ENCODE measurements around the gene THSD4. TPM values are rescaled to one million over a fixed set of nuclear protein-coding genes. Genes with fewer than 3 reads are reported as not detected.

Gene THSD4
- total RNA-seq, 4 donors from 2014 or later: 23.0 to 68.5 (median 48.6) TPM

GRCh38 chr15:71545923-71546322, 430.7 kb downstream of the THSD4 start:
- WGBS, 2 donors: 81% methylated on average over 1 of the region's 1 CpG; no CpG with 5 or more reads in 1 of the 2 donors
- TF ChIP-seq POLR2A (IDR thresholded peaks at IDR 0.05) (no peak), CTCF (IDR thresholded peaks at IDR 0.05) (no peak)
- Histone ChIP-seq H3K4me3 (replicated peaks in 1 of 3) (no peak overlapping the region), H3K27ac (no peak overlapping the region), H3K4me1 (no peaks in the 10 kb centered on the region), H3K27me3 (no peaks in the 10 kb centered on the region), H3K9me3 (no peaks in the 10 kb centered on the region), H3K36me3 (no peaks in the 10 kb centered on the region)
- intact Hi-C loops (cut with DNase I): no loop called here
- DNase-seq: no peak

- intact Hi-C loops (cut with DNase I): no loop called here
- Histone ChIP-seq H3K4me3 (replicated peaks in 1 of 3) (no peak overlapping the region), H3K36me3 (no peaks in the 10 kb centered on the region), H3K9me3 (no peaks in the 10 kb centered on the region), H3K27me3 (no peaks in the 10 kb centered on the region), H3K27ac (no peak overlapping the region), H3K4me1 (no peaks in the 10 kb centered on the region)
- DNase-seq: no peak
- TF ChIP-seq CTCF (IDR thresholded peaks at IDR 0.05) (no peak), POLR2A (IDR thresholded peaks at IDR 0.05) (no peak)
- 65 to 66% methylated on average over 12 of the region's 12 CpGs for WGBS, 2 donors
Measured at GRCh38 chr15:71547011-71547410, 431.7 kb downstream of the THSD4 start.

GRCh38 chr15:71548401-71548807, 433.1 kb downstream of the THSD4 start:
- no peak for TF ChIP-seq POLR2A (IDR thresholded peaks at IDR 0.05)
- no peak for TF ChIP-seq CTCF (IDR thresholded peaks at IDR 0.05)
- Histone ChIP-seq H3K9me3 (no peaks in the 10 kb centered on the region), H3K27me3 (no peaks in the 10 kb centered on the region), H3K36me3 (no peaks in the 10 kb centered on the region), H3K4me3 (replicated peaks in 1 of 3) (no peak overlapping the region), H3K4me1 (no peaks in the 10 kb centered on the region), H3K27ac (no peak overlapping the region)
- no peak for DNase-seq
- WGBS, 2 donors: 62 to 83% methylated on average over 4 of the region's 4 CpGs
- intact Hi-C loops (cut with DNase I): no loop called here

GRCh38 chr15:71549091-71549490, 433.8 kb downstream of the THSD4 start:
- TF ChIP-seq CTCF (IDR thresholded peaks at IDR 0.05) (no peak), POLR2A (IDR thresholded peaks at IDR 0.05) (no peak)
- Histone ChIP-seq H3K27ac (no peak overlapping the region), H3K4me3 (replicated peaks in 1 of 3) (no peak overlapping the region), H3K36me3 (no peaks in the 10 kb centered on the region), H3K27me3 (no peaks in the 10 kb centered on the region), H3K9me3 (no peaks in the 10 kb centered on the region), H3K4me1 (no peaks in the 10 kb centered on the region)
- intact Hi-C loops (cut with DNase I): no loop called here
- 52 to 66% methylated on average over 5 of the region's 5 CpGs for WGBS, 2 donors
- no peak for DNase-seq

GRCh38 chr15:71549697-71550096, 434.4 kb downstream of the THSD4 start:
- intact Hi-C loops (cut with DNase I): no loop called here
- Histone ChIP-seq H3K4me3 (replicated peaks in 1 of 3) (no peak overlapping the region), H3K27me3 (no peaks in the 10 kb centered on the region), H3K27ac (no peak overlapping the region), H3K4me1 (no peaks in the 10 kb centered on the region), H3K36me3 (no peaks in the 10 kb centered on the region), H3K9me3 (no peaks in the 10 kb centered on the region)
- TF ChIP-seq CTCF (IDR thresholded peaks at IDR 0.05): no peak
- no peak for TF ChIP-seq POLR2A (IDR thresholded peaks at IDR 0.05)
- no peak for DNase-seq
- WGBS, 2 donors: 74 to 86% methylated on average over 5 of the region's 5 CpGs

All from thyroid gland (tissue), 4 donors.